WI38 (cell line): ENCODE measurements around the gene UBE2E2.

Experiments used
- H3K4me3 ChIP-seq: 2 replicates; pipeline ENCODE4 v1.5.1; 2011; ENCODE audit warnings: low read depth, mild to moderate bottlenecking, control low read depth, low read length
- TF ChIP-seq, protein P1 (sequence below): IDR thresholded peaks from 2 replicates; pipeline ENCODE4 v1.5.1; 2012; ENCODE audit warnings: low read depth, mild to moderate bottlenecking, control low read depth, low read length

UBE2E2 gene

DNA sequence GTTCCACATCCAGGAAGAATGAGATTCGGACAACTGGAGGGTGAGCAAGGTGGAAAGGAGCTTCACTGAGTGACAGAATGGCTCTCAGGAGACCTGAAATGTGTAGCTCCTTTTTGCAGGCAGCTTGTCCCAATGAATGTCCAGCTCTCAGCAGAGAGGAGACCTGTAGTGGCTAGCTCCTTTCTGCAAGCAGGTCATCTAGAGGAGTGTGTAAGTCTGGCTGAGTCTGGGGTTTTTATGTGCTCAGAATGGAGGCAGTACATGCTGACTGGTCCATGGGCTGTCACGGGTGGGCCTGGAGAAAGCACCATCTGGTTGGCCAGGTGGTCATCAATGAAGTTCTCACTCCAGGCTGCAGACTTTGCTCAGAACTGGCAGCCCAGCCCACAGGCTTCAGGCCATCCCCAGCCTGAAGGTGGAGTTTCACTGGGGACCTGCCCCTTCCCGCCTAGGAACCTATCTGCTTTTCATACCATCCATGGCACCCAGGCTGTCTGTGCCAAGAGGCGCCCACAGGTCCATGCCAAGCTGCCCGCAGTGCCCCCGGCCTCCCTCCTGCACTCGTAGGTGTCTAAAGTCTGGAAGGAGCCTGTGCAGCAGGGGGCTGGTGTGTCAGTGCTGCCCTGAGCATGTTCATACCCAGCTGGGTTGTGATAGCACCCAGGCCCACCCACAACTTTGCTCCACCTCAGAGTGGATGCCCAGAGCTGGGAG lies 276.6 kb downstream of the UBE2E2 start:
- TF ChIP-seq, protein P1, sequence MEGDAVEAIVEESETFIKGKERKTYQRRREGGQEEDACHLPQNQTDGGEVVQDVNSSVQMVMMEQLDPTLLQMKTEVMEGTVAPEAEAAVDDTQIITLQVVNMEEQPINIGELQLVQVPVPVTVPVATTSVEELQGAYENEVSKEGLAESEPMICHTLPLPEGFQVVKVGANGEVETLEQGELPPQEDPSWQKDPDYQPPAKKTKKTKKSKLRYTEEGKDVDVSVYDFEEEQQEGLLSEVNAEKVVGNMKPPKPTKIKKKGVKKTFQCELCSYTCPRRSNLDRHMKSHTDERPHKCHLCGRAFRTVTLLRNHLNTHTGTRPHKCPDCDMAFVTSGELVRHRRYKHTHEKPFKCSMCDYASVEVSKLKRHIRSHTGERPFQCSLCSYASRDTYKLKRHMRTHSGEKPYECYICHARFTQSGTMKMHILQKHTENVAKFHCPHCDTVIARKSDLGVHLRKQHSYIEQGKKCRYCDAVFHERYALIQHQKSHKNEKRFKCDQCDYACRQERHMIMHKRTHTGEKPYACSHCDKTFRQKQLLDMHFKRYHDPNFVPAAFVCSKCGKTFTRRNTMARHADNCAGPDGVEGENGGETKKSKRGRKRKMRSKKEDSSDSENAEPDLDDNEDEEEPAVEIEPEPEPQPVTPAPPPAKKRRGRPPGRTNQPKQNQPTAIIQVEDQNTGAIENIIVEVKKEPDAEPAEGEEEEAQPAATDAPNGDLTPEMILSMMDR = no peak
- H3K4me3 ChIP-seq = no peak overlapping the region

DNA sequence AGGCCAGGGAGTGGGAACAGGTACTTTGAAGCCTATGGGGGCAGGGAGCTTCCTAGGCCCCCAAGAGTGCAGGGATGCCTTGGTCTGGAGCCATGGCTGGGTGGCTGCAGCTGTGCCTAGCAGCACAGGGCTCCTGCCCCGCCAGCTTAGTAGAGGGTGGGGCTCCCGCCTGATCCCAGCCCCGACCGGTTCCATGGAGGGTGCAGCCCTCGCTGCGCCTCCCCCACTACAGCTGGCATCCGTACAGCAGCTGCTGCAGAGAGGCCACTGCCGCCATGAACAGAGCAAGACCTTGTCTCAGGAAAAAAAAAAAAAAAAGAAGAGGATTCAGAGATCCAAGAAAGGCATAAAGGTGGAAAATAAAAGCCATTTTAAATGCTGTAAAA lies 277.2 kb downstream of the UBE2E2 start:
- TF ChIP-seq, protein P1 = no peak
- no peak overlapping the region for H3K4me3 ChIP-seq

DNA sequence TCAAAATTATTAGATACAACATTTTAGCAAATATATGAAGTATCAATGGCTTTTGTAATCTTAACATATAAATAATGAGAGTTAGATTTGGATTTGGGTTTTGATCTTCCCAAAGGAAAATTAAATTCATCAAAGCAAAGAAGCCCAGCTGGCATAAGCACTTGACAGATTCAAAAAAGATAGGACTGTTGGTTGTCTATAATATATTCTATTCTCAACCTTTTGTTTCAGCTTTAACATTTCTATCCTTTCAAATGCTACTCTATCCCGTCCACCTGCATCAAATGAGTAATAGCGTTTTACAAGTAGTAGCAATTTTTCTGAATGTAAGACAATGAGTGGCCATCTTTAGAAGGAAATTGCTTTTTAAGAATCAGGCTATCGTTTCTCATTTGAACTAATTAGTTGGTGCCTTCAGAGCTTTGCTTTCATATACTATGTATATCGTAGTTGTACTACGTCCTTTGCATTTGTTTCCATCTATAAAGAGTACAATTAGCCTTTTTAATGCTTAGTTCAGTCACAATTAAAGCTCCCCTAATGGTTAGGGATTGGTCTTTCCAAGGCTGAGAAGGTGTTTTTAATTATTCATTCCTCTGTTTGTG lies 278.0 kb downstream of the UBE2E2 start:
- TF ChIP-seq, protein P1 = no peak

DNA sequence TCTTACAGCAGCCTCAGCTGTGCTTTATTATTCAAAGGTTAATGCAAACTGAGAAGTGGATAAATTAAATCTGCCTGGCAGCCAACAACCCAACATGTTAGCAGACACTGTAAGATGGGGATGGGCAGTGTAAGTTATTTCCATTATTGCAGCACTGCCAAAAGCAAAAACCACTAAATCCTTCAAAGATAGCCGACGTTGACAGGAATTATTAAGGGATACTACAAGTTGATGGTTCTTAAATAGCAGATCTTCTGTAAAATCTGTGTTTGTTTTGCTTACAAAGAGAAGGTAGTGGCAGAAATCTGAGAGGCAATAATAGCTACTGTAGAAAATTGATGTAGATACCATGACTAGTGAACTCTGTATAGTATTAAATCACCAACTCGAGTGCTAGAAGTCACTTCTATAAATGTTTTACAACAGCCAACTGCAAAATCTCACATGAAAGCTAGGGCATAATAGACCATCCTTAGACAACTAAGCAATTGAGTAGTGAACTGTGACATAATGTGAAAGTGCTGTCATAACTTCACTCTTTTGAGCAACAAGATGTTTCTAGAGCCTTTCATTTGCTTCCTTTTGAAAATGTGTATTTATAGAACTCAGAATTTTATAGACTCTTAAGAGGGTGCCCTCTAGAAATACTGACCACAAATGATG lies 278.6 kb downstream of the UBE2E2 start:
- TF ChIP-seq, protein P1 = no peak
- H3K4me3 ChIP-seq = no peak overlapping the region

More for the DNA sequence above, 278.0 kb downstream of the UBE2E2 start:
- H3K4me3 ChIP-seq = no peak overlapping the region

DNA sequence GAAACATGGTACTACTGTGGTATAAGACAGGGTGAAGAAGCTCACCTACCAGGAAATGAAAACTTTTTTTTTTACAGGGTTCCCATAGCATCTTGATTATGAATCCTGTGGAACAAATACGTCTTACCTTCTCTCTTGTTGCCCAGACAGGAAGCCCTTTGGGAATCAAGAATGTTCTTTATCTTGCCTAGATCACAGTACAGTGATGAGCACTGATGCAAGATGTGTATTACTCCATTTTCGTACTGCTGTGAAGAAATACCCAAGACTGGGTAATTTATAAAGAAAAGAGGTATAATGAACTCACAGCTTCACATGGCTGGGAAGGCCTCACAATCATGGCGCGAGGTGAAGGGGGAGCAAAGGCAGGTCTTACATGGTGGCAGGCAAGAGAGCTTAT lies 281.3 kb downstream of the UBE2E2 start:
- TF ChIP-seq, protein P1 = no peak
- H3K4me3 ChIP-seq = no peak overlapping the region

DNA sequence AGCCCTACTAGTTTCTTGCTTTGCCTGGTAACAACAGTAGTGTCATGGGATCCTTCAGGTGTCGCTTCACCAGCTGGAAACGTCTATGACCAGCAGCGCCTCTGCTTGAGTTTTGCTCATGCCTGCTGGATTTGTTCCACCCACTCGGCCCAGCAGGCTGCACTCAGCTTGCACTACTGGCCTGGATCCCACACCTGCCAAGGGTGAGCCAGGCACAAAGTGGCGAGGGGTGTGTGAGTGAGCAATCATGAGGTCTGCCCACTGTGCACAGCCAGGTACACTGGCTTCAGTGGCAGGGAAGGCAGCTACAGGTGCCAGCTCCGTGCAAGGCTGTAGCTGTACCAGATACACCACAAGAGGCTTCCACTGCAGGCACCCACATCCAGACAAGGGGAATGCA lies 282.8 kb downstream of the UBE2E2 start:
- no peak overlapping the region for H3K4me3 ChIP-seq
- TF ChIP-seq, protein P1 = no peak

DNA sequence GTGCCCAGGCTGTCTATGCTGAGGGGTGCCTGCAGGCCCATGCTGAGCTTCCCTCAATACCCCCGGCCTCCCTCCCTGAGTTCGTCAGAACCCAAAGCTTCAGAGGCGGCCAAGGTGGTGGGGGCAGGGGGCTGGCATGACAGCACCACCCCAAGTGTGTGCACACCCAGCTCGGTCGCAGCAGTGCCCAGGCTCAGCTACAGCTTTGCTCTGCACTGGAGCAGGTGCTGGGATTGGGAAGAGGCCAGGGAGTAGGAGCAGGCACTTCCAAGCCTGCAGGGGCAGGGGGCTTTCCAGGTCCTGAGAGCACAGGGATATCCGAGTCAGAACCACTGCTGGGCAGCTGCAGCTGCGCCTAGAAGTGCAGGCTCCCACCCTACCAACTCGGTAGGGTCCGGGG lies 283.9 kb downstream of the UBE2E2 start:
- TF ChIP-seq, protein P1 = no peak
- no peak overlapping the region for H3K4me3 ChIP-seq
